WTC11 (cell line): ENCODE results near the gene ELAC2.

Experiments used
- RELA ChIP-seq: sonication (generic); formaldehyde crosslinking; IDR thresholded peaks from 2 replicates; pipeline ENCODE4 v1.8.1; 2022; ENCODE audit warnings: missing genetic modification reagents, mild to moderate bottlenecking, borderline replicate concordance
- ZNF138 ChIP-seq: sonication (generic); formaldehyde crosslinking; conservative IDR thresholded peaks from 2 replicates; pipeline ENCODE4 v1.8.1; 2022; ENCODE audit warnings: mild to moderate bottlenecking, moderate library complexity, missing genetic modification reagents
- ZNF232 ChIP-seq: sonication (generic); formaldehyde crosslinking; IDR thresholded peaks from 2 replicates; pipeline ENCODE4 v1.8.0; 2022; ENCODE audit warnings: mild to moderate bottlenecking, missing genetic modification reagents
- ZNF263 ChIP-seq: sonication (generic); formaldehyde crosslinking; IDR thresholded peaks from 2 replicates; pipeline ENCODE4 v1.8.1; 2022; ENCODE audit warnings: low read depth, mild to moderate bottlenecking, moderate library complexity, missing genetic modification reagents
- TF ChIP-seq, protein P1 (sequence below): sonication (generic); formaldehyde crosslinking; conservative IDR thresholded peaks from 2 replicates; pipeline ENCODE4 v1.8.1; 2022; ENCODE audit warnings: mild to moderate bottlenecking, missing genetic modification reagents
- TF ChIP-seq, protein P2 (sequence below): fragments of 200-600 bp; IDR thresholded peaks from 2 replicates; pipeline ENCODE4 v1.8.0; 2022; ENCODE audit warnings: antibody characterized with exemption
- TF ChIP-seq, protein P3 (sequence below): sonication (generic); formaldehyde crosslinking; IDR thresholded peaks from 2 replicates; pipeline ENCODE4 v1.8.1; 2023; ENCODE audit warnings: mild to moderate bottlenecking, missing genetic modification reagents
- TF ChIP-seq, protein P4 (sequence below): sonication (generic); formaldehyde crosslinking; IDR thresholded peaks from 2 replicates; pipeline ENCODE4 v1.8.0; 2022; ENCODE audit warnings: missing genetic modification reagents
- TF ChIP-seq, protein P5 (sequence below): sonication (generic); formaldehyde crosslinking; IDR thresholded peaks from 2 replicates; pipeline ENCODE4 v1.8.0; 2023; ENCODE audit warnings: mild to moderate bottlenecking, missing genetic modification reagents

DNA sequence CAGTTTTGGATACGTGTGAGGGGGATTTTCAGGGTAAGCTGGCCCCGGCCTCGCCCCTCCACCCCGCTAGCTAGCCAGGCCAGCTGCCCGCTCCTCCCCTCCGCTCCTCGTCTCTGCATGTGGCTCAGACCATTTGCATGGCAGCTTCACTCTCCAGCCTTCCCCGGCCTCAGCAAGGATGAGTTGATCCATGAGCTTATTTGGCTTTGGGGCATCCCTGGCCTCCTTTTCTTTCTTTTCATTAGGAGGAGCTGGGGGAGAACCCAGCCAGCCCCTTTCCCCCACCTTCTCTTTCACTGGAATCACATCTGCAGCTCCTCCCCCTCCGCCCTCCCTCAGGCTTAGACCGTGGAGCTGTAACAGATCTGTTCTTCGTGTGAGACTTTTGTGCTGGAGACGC lies 30.7 kb downstream of the ELAC2 start:
- TF ChIP-seq, protein P1, sequence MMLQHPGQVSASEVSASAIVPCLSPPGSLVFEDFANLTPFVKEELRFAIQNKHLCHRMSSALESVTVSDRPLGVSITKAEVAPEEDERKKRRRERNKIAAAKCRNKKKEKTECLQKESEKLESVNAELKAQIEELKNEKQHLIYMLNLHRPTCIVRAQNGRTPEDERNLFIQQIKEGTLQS (CRISPR knock-in tag), result no peak
- no peak for TF ChIP-seq RELA (CRISPR knock-in tag)
- no peak for TF ChIP-seq ZNF138 (CRISPR knock-in tag)
- TF ChIP-seq, protein P2, sequence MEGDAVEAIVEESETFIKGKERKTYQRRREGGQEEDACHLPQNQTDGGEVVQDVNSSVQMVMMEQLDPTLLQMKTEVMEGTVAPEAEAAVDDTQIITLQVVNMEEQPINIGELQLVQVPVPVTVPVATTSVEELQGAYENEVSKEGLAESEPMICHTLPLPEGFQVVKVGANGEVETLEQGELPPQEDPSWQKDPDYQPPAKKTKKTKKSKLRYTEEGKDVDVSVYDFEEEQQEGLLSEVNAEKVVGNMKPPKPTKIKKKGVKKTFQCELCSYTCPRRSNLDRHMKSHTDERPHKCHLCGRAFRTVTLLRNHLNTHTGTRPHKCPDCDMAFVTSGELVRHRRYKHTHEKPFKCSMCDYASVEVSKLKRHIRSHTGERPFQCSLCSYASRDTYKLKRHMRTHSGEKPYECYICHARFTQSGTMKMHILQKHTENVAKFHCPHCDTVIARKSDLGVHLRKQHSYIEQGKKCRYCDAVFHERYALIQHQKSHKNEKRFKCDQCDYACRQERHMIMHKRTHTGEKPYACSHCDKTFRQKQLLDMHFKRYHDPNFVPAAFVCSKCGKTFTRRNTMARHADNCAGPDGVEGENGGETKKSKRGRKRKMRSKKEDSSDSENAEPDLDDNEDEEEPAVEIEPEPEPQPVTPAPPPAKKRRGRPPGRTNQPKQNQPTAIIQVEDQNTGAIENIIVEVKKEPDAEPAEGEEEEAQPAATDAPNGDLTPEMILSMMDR, result no peak
- TF ChIP-seq, protein P3, sequence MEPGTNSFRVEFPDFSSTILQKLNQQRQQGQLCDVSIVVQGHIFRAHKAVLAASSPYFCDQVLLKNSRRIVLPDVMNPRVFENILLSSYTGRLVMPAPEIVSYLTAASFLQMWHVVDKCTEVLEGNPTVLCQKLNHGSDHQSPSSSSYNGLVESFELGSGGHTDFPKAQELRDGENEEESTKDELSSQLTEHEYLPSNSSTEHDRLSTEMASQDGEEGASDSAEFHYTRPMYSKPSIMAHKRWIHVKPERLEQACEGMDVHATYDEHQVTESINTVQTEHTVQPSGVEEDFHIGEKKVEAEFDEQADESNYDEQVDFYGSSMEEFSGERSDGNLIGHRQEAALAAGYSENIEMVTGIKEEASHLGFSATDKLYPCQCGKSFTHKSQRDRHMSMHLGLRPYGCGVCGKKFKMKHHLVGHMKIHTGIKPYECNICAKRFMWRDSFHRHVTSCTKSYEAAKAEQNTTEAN (CRISPR knock-in tag), result no peak
- TF ChIP-seq, protein P4, sequence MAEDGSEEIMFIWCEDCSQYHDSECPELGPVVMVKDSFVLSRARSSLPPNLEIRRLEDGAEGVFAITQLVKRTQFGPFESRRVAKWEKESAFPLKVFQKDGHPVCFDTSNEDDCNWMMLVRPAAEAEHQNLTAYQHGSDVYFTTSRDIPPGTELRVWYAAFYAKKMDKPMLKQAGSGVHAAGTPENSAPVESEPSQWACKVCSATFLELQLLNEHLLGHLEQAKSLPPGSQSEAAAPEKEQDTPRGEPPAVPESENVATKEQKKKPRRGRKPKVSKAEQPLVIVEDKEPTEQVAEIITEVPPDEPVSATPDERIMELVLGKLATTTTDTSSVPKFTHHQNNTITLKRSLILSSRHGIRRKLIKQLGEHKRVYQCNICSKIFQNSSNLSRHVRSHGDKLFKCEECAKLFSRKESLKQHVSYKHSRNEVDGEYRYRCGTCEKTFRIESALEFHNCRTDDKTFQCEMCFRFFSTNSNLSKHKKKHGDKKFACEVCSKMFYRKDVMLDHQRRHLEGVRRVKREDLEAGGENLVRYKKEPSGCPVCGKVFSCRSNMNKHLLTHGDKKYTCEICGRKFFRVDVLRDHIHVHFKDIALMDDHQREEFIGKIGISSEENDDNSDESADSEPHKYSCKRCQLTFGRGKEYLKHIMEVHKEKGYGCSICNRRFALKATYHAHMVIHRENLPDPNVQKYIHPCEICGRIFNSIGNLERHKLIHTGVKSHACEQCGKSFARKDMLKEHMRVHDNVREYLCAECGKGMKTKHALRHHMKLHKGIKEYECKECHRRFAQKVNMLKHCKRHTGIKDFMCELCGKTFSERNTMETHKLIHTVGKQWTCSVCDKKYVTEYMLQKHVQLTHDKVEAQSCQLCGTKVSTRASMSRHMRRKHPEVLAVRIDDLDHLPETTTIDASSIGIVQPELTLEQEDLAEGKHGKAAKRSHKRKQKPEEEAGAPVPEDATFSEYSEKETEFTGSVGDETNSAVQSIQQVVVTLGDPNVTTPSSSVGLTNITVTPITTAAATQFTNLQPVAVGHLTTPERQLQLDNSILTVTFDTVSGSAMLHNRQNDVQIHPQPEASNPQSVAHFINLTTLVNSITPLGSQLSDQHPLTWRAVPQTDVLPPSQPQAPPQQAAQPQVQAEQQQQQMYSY (CRISPR knock-in tag), result no peak
- TF ChIP-seq ZNF232, result no peak
- TF ChIP-seq, protein P5, sequence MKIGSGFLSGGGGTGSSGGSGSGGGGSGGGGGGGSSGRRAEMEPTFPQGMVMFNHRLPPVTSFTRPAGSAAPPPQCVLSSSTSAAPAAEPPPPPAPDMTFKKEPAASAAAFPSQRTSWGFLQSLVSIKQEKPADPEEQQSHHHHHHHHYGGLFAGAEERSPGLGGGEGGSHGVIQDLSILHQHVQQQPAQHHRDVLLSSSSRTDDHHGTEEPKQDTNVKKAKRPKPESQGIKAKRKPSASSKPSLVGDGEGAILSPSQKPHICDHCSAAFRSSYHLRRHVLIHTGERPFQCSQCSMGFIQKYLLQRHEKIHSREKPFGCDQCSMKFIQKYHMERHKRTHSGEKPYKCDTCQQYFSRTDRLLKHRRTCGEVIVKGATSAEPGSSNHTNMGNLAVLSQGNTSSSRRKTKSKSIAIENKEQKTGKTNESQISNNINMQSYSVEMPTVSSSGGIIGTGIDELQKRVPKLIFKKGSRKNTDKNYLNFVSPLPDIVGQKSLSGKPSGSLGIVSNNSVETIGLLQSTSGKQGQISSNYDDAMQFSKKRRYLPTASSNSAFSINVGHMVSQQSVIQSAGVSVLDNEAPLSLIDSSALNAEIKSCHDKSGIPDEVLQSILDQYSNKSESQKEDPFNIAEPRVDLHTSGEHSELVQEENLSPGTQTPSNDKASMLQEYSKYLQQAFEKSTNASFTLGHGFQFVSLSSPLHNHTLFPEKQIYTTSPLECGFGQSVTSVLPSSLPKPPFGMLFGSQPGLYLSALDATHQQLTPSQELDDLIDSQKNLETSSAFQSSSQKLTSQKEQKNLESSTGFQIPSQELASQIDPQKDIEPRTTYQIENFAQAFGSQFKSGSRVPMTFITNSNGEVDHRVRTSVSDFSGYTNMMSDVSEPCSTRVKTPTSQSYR (CRISPR knock-in tag), result no peak
- no peak for TF ChIP-seq ZNF263 (CRISPR knock-in tag)
